Fibroblast of lung (primary cell): Measurements from ENCODE around the gene FAM222A.

Experiments used
- CTCF ChIP-seq, 2 donors: IDR thresholded peaks in 1 of 2; conservative IDR thresholded peaks in 1 of 2; 1 replicate in 1 of 2; 2 replicates in 1 of 2; pipeline ENCODE4 v1.5.1; 2011 to 2012; ENCODE audit warnings: low read length in 2 of 2, control low read depth in 1 of 2, inconsistent platforms in 1 of 2, low read depth in 1 of 2, mild to moderate bottlenecking in 1 of 2
- EZH2 ChIP-seq: IDR thresholded peaks from 2 replicates; pipeline ENCODE4 v1.5.1; 2012; ENCODE audit warnings: low read length, control low read depth, mild to moderate bottlenecking; ENCODE audit errors: missing control alignments

- no peak for TF ChIP-seq CTCF (conservative IDR thresholded peaks at IDR 0.05 in 1 of 2, IDR thresholded peaks at IDR 0.05 in 1 of 2; ENCODE audit: low read depth in 1 of 2, low read length in 2 of 2)
- TF ChIP-seq EZH2, result no peak
Measured at GRCh38 chr12:109738209-109738608, 24.6 kb downstream of the FAM222A start.
